ENCODE results near the gene NTRK3.
"Not testable (repeated sequence)": the region's sequence is repeated elsewhere in the genome, so short reads cannot be mapped to it uniquely, and the experiment has no call there.

NTRK3 gene

GRCh38 chr15:88073391-88073691 lies 183.2 kb downstream of the NTRK3 start:
- DNase-seq (ENCODE audit: low spot score) = no peak

- no peak for DNase-seq (ENCODE audit: low spot score)
Observed at GRCh38 chr15:88072598-88073390, 183.7 kb downstream of the NTRK3 start.

- not testable (repeated sequence) for DNase-seq (ENCODE audit: low spot score)
Observed at GRCh38 chr15:88072133-88072532, 184.4 kb downstream of the NTRK3 start.

GRCh38 chr15:88071141-88071540 lies 185.4 kb downstream of the NTRK3 start:
- no peak for DNase-seq (ENCODE audit: low spot score)

- DNase-seq (ENCODE audit: low spot score) = no peak
Observed at GRCh38 chr15:88069561-88069960, 187.0 kb downstream of the NTRK3 start.

- DNase-seq (ENCODE audit: low spot score) = no peak
Observed at GRCh38 chr15:88067331-88067685, 189.2 kb downstream of the NTRK3 start.

GRCh38 chr15:88066636-88067330 lies 189.8 kb downstream of the NTRK3 start:
- no peak for DNase-seq (ENCODE audit: low spot score)

GRCh38 chr15:88061452-88061851 lies 195.1 kb downstream of the NTRK3 start:
- no peak for DNase-seq (ENCODE audit: low spot score)

- no peak for DNase-seq (ENCODE audit: low spot score)
Observed at GRCh38 chr15:88060383-88060782, 196.2 kb downstream of the NTRK3 start.

GRCh38 chr15:88057836-88058235 lies 198.7 kb downstream of the NTRK3 start:
- DNase-seq (ENCODE audit: low spot score) = no peak

GRCh38 chr15:88049506-88049905 lies 207.0 kb downstream of the NTRK3 start:
- no peak for DNase-seq (ENCODE audit: low spot score)

GRCh38 chr15:88048755-88049154 lies 207.8 kb downstream of the NTRK3 start:
- no peak for DNase-seq (ENCODE audit: low spot score)

GRCh38 chr15:88048237-88048636 lies 208.3 kb downstream of the NTRK3 start:
- DNase-seq (ENCODE audit: low spot score) = no peak

- no peak for DNase-seq (ENCODE audit: low spot score)
Observed at GRCh38 chr15:88046576-88047129, 209.9 kb downstream of the NTRK3 start.

- DNase-seq (ENCODE audit: low spot score) = no peak
Observed at GRCh38 chr15:88043396-88043795, 213.1 kb downstream of the NTRK3 start.

GRCh38 chr15:88042047-88042446 lies 214.5 kb downstream of the NTRK3 start:
- DNase-seq (ENCODE audit: low spot score) = no peak

- no peak for DNase-seq (ENCODE audit: low spot score)
Observed at GRCh38 chr15:88040516-88040915, 216.0 kb downstream of the NTRK3 start.

- DNase-seq (ENCODE audit: low spot score) = no peak
Observed at GRCh38 chr15:88038261-88038660, 218.3 kb downstream of the NTRK3 start.

- no peak for DNase-seq (ENCODE audit: low spot score)
Observed at GRCh38 chr15:88036154-88036839, 220.2 kb downstream of the NTRK3 start.

GRCh38 chr15:88035381-88035780 lies 221.2 kb downstream of the NTRK3 start:
- no peak for DNase-seq (ENCODE audit: low spot score)

- not testable (repeated sequence) for DNase-seq (ENCODE audit: low spot score)
Observed at GRCh38 chr15:88033421-88033820, 223.1 kb downstream of the NTRK3 start.

- DNase-seq (ENCODE audit: low spot score) = no peak
Observed at GRCh38 chr15:88032787-88033186, 223.8 kb downstream of the NTRK3 start.

- DNase-seq (ENCODE audit: low spot score) = no peak
Observed at GRCh38 chr15:88031461-88031860, 225.1 kb downstream of the NTRK3 start.
